ENCODE measurements around the gene KRT13.
"Not testable (repeated sequence)": the region's sequence is repeated elsewhere in the genome, so short reads cannot be mapped to it uniquely, and the experiment has no call there.

Gene KRT13
- total RNA-seq = 0 to 1.5 (median 0) reads per million in 17 experiments

- no peak for DNase-seq
These were observed at the start of gene KRT13 for GRCh38 chr17:41505007-41505808. TSS of gene KRT13 (minus strand) at chr17:41505612. CDS start at chr17:41505550, 62 bp downstream.

GRCh38 chr17:41553987-41554680, 48.7 kb upstream of the KRT13 start:
- no peak for DNase-seq

- no peak for DNase-seq
These were observed 47.8 kb upstream of the KRT13 start for GRCh38 chr17:41553176-41553575.

GRCh38 chr17:41552455-41552854, 47.0 kb upstream of the KRT13 start:
- DNase-seq = no peak

GRCh38 chr17:41551365-41551764, 46.0 kb upstream of the KRT13 start:
- no peak for DNase-seq

- DNase-seq = peak in 1 of 4 experiments; percentile 73
These were observed 44.2 kb upstream of the KRT13 start for GRCh38 chr17:41549596-41550039.

GRCh38 chr17:41548844-41549595, 43.6 kb upstream of the KRT13 start:
- DNase-seq = peak; percentile 81 to 92 (median 88)

- DNase-seq = peak; percentile 76 to 87 (median 83)
These were observed 42.8 kb upstream of the KRT13 start for GRCh38 chr17:41547921-41548843.

GRCh38 chr17:41547378-41547841, 42.0 kb upstream of the KRT13 start:
- no peak for DNase-seq

GRCh38 chr17:41546819-41547218, 41.4 kb upstream of the KRT13 start:
- no peak for DNase-seq

- no peak for DNase-seq
These were observed 40.5 kb upstream of the KRT13 start for GRCh38 chr17:41545829-41546410.

- no peak for DNase-seq
These were observed 39.5 kb upstream of the KRT13 start for GRCh38 chr17:41544935-41545334.

- DNase-seq = no peak
These were observed 39.1 kb upstream of the KRT13 start for GRCh38 chr17:41544491-41544892.

GRCh38 chr17:41542786-41543185, 37.4 kb upstream of the KRT13 start:
- not testable (repeated sequence) for DNase-seq

- no peak for DNase-seq
These were observed 36.9 kb upstream of the KRT13 start for GRCh38 chr17:41542357-41542756.

GRCh38 chr17:41540921-41541625, 35.7 kb upstream of the KRT13 start:
- no peak for DNase-seq

- no peak for DNase-seq
These were observed 34.7 kb upstream of the KRT13 start for GRCh38 chr17:41539979-41540701.

- DNase-seq = no peak
These were observed 33.7 kb upstream of the KRT13 start for GRCh38 chr17:41539071-41539492.

GRCh38 chr17:41538565-41538991, 33.2 kb upstream of the KRT13 start:
- no peak for DNase-seq

GRCh38 chr17:41537990-41538389, 32.6 kb upstream of the KRT13 start:
- DNase-seq = no peak

Measured in suppressor macrophage (primary cell).